ENCODE results near the gene CDC37. TPM values are rescaled to one million over a fixed set of nuclear protein-coding genes. Genes with fewer than 3 reads are reported as not detected.

The CDC37 gene
- total and polyA plus RNA-seq, 7 donors = 106 to 294 (median 129) TPM

GRCh38 chr19:10424011-10424637 lies 20.8 kb upstream of the CDC37 start:
- peaks cover 55 to 65% (median 62%) of the 10 kb centered on the region in 3 donors for H3K27me3 ChIP-seq
- H3K9me3 ChIP-seq = no peaks in the 10 kb centered on the region
- H3K4me1 ChIP-seq = peaks cover 0 to 36% (median 33%) of the 10 kb centered on the region in 4 donors
- peak; percentile 87 for DNase-seq
- TF ChIP-seq CTCF (IDR thresholded peaks at IDR 0.05) (peak; percentile 66 to 93 (median 70)), EP300 (IDR thresholded peaks at IDR 0.05) (no peak)
- no peaks in the 10 kb centered on the region for H3K36me3 ChIP-seq
- intact Hi-C loops (cut with DNase I) = loop anchor here (2.0 kb wide), 1 partner anchor 19 kb away; no protein-coding TSS in a partner anchor
- WGBS, 2 donors = 1 to 2% methylated on average over 38 of the region's 38 CpGs
- H3K27ac ChIP-seq = peak overlapping the region in 1 of 4 donors; percentile 19
- peak overlapping the region; percentile 6 to 27 (median 16) for H3K4me3 ChIP-seq

- no peak for DNase-seq
- H3K27me3 ChIP-seq = peaks cover 67 to 78% (median 75%) of the 10 kb centered on the region in 3 donors
- 53 to 76% methylated on average over 3 of the region's 3 CpGs for WGBS, 2 donors
These were observed 19.5 kb upstream of the CDC37 start for GRCh38 chr19:10422846-10423245.

GRCh38 chr19:10422046-10422461 lies 18.7 kb upstream of the CDC37 start:
- TF ChIP-seq EP300 (IDR thresholded peaks at IDR 0.05) (no peak), CTCF (IDR thresholded peaks at IDR 0.05) (no peak), POLR2AphosphoS5 (IDR thresholded peaks at IDR 0.05) (no peak), POLR2A (IDR thresholded peaks at IDR 0.05) (no peak)
- H3K4me3 ChIP-seq = no peak overlapping the region
- no peak for DNase-seq
- H3K36me3 ChIP-seq = no peaks in the 10 kb centered on the region
- peaks cover 0 to 47% (median 42%) of the 10 kb centered on the region in 4 donors for H3K4me1 ChIP-seq
- no peaks in the 10 kb centered on the region for H3K9me3 ChIP-seq
- peaks cover 75 to 86% (median 83%) of the 10 kb centered on the region in 3 donors for H3K27me3 ChIP-seq
- 24 to 45% methylated on average over 4 of the region's 4 CpGs for WGBS, 2 donors
- no peak overlapping the region for H3K27ac ChIP-seq
- intact Hi-C loops (cut with DNase I) = no loop called here

More at GRCh38 chr19:10422846-10423245, 19.5 kb upstream of the CDC37 start:
- Histone ChIP-seq H3K27ac (no peak overlapping the region), H3K4me1 (peaks cover 0 to 47% (median 41%) of the 10 kb centered on the region in 4 donors), H3K36me3 (no peaks in the 10 kb centered on the region), H3K9me3 (no peaks in the 10 kb centered on the region), H3K4me3 (no peak overlapping the region)
- TF ChIP-seq EP300 (IDR thresholded peaks at IDR 0.05) (no peak), POLR2AphosphoS5 (IDR thresholded peaks at IDR 0.05) (no peak), CTCF (IDR thresholded peaks at IDR 0.05) (no peak), POLR2A (IDR thresholded peaks at IDR 0.05) (no peak)
- intact Hi-C loops (cut with DNase I) = no loop called here

- Histone ChIP-seq H3K27me3 (peaks cover 78 to 92% (median 89%) of the 10 kb centered on the region in 3 donors), H3K4me1 (peaks cover 0 to 53% (median 48%) of the 10 kb centered on the region in 4 donors), H3K9me3 (no peaks in the 10 kb centered on the region), H3K36me3 (no peaks in the 10 kb centered on the region), H3K4me3 (no peak overlapping the region), H3K27ac (no peak overlapping the region)
- intact Hi-C loops (cut with DNase I) = no loop called here
- 22 to 29% methylated on average over 17 of the region's 17 CpGs for WGBS, 2 donors
- no peak for TF ChIP-seq POLR2A (IDR thresholded peaks at IDR 0.05)
- TF ChIP-seq POLR2AphosphoS5 (IDR thresholded peaks at IDR 0.05) = no peak
- TF ChIP-seq EP300 (IDR thresholded peaks at IDR 0.05) = no peak
- TF ChIP-seq CTCF (IDR thresholded peaks at IDR 0.05) = no peak
- no peak for DNase-seq
These were observed 18.1 kb upstream of the CDC37 start for GRCh38 chr19:10421240-10422045.

Measured in sigmoid colon (tissue), 7 donors.